ENCODE data around the gene KCTD6. TPM values are rescaled to one million over a fixed set of nuclear protein-coding genes. Genes with fewer than 3 reads are reported as not detected.

KCTD6 gene
- total RNA-seq, 2 experiments from 2014 or later = 5.6 to 5.8 TPM

- DNase-seq (no peak), ATAC-seq (no peak)
- H3K27ac Mint-ChIP-seq = no peak overlapping the region
- H3K36me3 Mint-ChIP-seq (ENCODE audit: low read depth) = no peaks in the 10 kb centered on the region
- intact Hi-C loops (cut with micrococcal nuclease) = no loop called here
- peaks cover 2% of the 10 kb centered on the region for H3K27me3 Mint-ChIP-seq
- CTCF ChIA-PET = interaction anchor here (1.0 kb wide), 1 partner anchor 43 kb away, joined by 3 read pairs; no protein-coding TSS in a partner anchor
- peaks cover 19% of the 10 kb centered on the region for H3K4me1 Mint-ChIP-seq (ENCODE audit: low read depth)
- H3K9me3 Mint-ChIP-seq = no peaks in the 10 kb centered on the region
- no peak overlapping the region for H3K4me3 Mint-ChIP-seq
- POLR2A ChIA-PET = interaction anchor here (0.7 kb wide), 1 partner anchor 157 kb away, joined by 3 read pairs; the partner anchor contains the start of gene PXK
- TF ChIP-seq CTCF (IDR thresholded peaks at IDR 0.05) = no peak
Measured at GRCh38 chr3:58488967-58489366, 2.9 kb upstream of the KCTD6 start.

GRCh38 chr3:58490860-58491501, 915 bp upstream of the KCTD6 start:
- TF ChIP-seq CTCF (IDR thresholded peaks at IDR 0.05) = no peak
- no peaks in the 10 kb centered on the region for H3K9me3 Mint-ChIP-seq
- H3K4me3 Mint-ChIP-seq = peak overlapping the region; percentile 53
- DNase-seq (no peak), ATAC-seq (no peak)
- ChIA-PET POLR2A (interaction anchor here (0.9 to 1.0 kb wide), 2 partner anchors 57 to 62 kb away, joined by 3 read pairs; no protein-coding TSS in a partner anchor), CTCF (interaction anchor here (0.7 to 3.9 kb wide), 12 partner anchors 8 to 219 kb away, joined by 3 to 30 read pairs (median 4); partner anchors contain the start of genes HTD2 and RPP14)
- H3K4me1 Mint-ChIP-seq (ENCODE audit: low read depth) = peaks cover 34% of the 10 kb centered on the region
- H3K36me3 Mint-ChIP-seq (ENCODE audit: low read depth) = no peaks in the 10 kb centered on the region
- H3K27me3 Mint-ChIP-seq = peaks cover 2% of the 10 kb centered on the region
- no peak overlapping the region for H3K27ac Mint-ChIP-seq
- intact Hi-C loops (cut with micrococcal nuclease) = loop anchor here (5.0 kb wide), 1 partner anchor 41 kb away; no protein-coding TSS in a partner anchor

- peaks cover 41% of the 10 kb centered on the region for H3K4me1 Mint-ChIP-seq (ENCODE audit: low read depth)
- no peaks in the 10 kb centered on the region for H3K9me3 Mint-ChIP-seq
- no peak for ATAC-seq
- H3K36me3 Mint-ChIP-seq (ENCODE audit: low read depth) = no peaks in the 10 kb centered on the region
- CTCF ChIA-PET = interaction anchor here (0.7 to 3.9 kb wide), 18 partner anchors 9 to 221 kb away, joined by 3 to 30 read pairs (median 4); partner anchors contain the start of genes HTD2 and RPP14
- peak; percentile 53 for DNase-seq
- peak overlapping the region; percentile 89 for H3K27ac Mint-ChIP-seq
- no peak for TF ChIP-seq CTCF (IDR thresholded peaks at IDR 0.05)
- peaks cover 2% of the 10 kb centered on the region for H3K27me3 Mint-ChIP-seq
- POLR2A ChIA-PET = interaction anchor here (0.6 to 1.7 kb wide), 6 partner anchors 19 to 186 kb away, joined by 3 to 6 read pairs (median 3); partner anchors contain the start of genes HTD2 and RPP14
- intact Hi-C loops (cut with micrococcal nuclease) = loop anchor here (5.0 kb wide), 1 partner anchor 40 kb away; no protein-coding TSS in a partner anchor
- peak overlapping the region; percentile 81 for H3K4me3 Mint-ChIP-seq
Measured at GRCh38 chr3:58492494-58492905, 604 bp downstream of the KCTD6 start.

GRCh38 chr3:58494107-58494506, 2.2 kb downstream of the KCTD6 start:
- TF ChIP-seq CTCF (IDR thresholded peaks at IDR 0.05) = no peak
- intact Hi-C loops (cut with micrococcal nuclease) = loop anchor here (5.0 kb wide), 1 partner anchor 38 kb away; no protein-coding TSS in a partner anchor
- ChIA-PET CTCF (interaction anchor here (1.0 to 3.9 kb wide), 6 partner anchors 21 to 188 kb away, joined by 3 to 30 read pairs (median 4); partner anchors contain the start of genes HTD2 and RPP14), POLR2A (interaction anchor here (1.7 kb wide), 1 partner anchor 24 kb away, joined by 3 read pairs; no protein-coding TSS in a partner anchor)
- DNase-seq (no peak), ATAC-seq (no peak)
- Mint-ChIP-seq H3K4me1 (ENCODE audit: low read depth) (peaks cover 48% of the 10 kb centered on the region), H3K27ac (no peak overlapping the region), H3K9me3 (no peaks in the 10 kb centered on the region), H3K27me3 (peaks cover 2% of the 10 kb centered on the region), H3K4me3 (no peak overlapping the region), H3K36me3 (ENCODE audit: low read depth) (peaks cover 2% of the 10 kb centered on the region)

- CTCF ChIA-PET = interaction anchor here (0.7 to 1.3 kb wide), 4 partner anchors 21 to 80 kb away, joined by 3 to 6 read pairs (median 3); no protein-coding TSS in a partner anchor
- no peak for TF ChIP-seq CTCF (IDR thresholded peaks at IDR 0.05)
- DNase-seq (no peak), ATAC-seq (no peak)
- H3K27me3 Mint-ChIP-seq = no peaks in the 10 kb centered on the region
- peaks cover 2% of the 10 kb centered on the region for H3K36me3 Mint-ChIP-seq (ENCODE audit: low read depth)
- POLR2A ChIA-PET = no interaction called here
- H3K4me1 Mint-ChIP-seq (ENCODE audit: low read depth) = peaks cover 47% of the 10 kb centered on the region
- H3K27ac Mint-ChIP-seq = no peak overlapping the region
- intact Hi-C loops (cut with micrococcal nuclease) = loop anchor here (5.0 kb wide), 1 partner anchor 33 kb away; no protein-coding TSS in a partner anchor
- no peak overlapping the region for H3K4me3 Mint-ChIP-seq
- no peaks in the 10 kb centered on the region for H3K9me3 Mint-ChIP-seq
Measured at GRCh38 chr3:58495101-58495500, 3.2 kb downstream of the KCTD6 start.

Measured in activated CD8-positive, alpha-beta T cell treated with anti-CD3 and anti-CD28 coated beads for 36 hours (primary cell).